ENCODE measurements around the gene PCDHA3.
"Not testable (repeated sequence)": the region's sequence is repeated elsewhere in the genome, so short reads cannot be mapped to it uniquely, and the experiment has no call there.

Gene PCDHA3

GRCh38 chr5:140842798-140843733 is 42.2 kb downstream of the PCDHA3 start:
- TF ChIP-seq OSR1 (CRISPR knock-in tag; IDR thresholded peaks at IDR 0.05): no peak
- no peak for TF ChIP-seq RARB (CRISPR knock-in tag; IDR thresholded peaks at IDR 0.05)
- no peak for ATAC-seq

- not testable (repeated sequence) for ATAC-seq
Measured at GRCh38 chr5:140848139-140849102, 47.6 kb downstream of the PCDHA3 start, which contains the start of gene PCDHA9. PCDHA9 (plus strand) TSS chr5:140848382; CDS start chr5:140848496, 114 bp downstream.

GRCh38 chr5:140849831-140850634 is 49.2 kb downstream of the PCDHA3 start:
- not testable (repeated sequence) for ATAC-seq
